Type B pancreatic cell (in vitro differentiated cells): ENCODE measurements around the gene DAD1. TPM values are rescaled to one million over a fixed set of nuclear protein-coding genes. Genes with fewer than 3 reads are reported as not detected.
A peak's percentile ranks its signal among the peaks of the same experiment; 100 is the strongest.

ENCODE experiments used
- DNase-seq: peaks from one replicate; pipeline ENCODE4 v3.0.0; 2021; ENCODE audit warnings: mixed read lengths; ENCODE audit not compliant: unreplicated experiment; ENCODE audit errors: extremely low spot score
- H3K27ac Mint-ChIP-seq: 2 replicates; pipeline ENCODE4 v1.8.0; 2021; ENCODE audit warnings: mild to moderate bottlenecking, mixed read lengths
- H3K27me3 Mint-ChIP-seq: 2 replicates; pipeline ENCODE4 v1.8.0; 2021; ENCODE audit warnings: mixed read lengths
- H3K36me3 Mint-ChIP-seq: 2 replicates; pipeline ENCODE4 v1.8.0; 2021; ENCODE audit warnings: mixed read lengths
- H3K4me1 Mint-ChIP-seq: one replicate; pipeline ENCODE4 v1.8.0; 2021; ENCODE audit warnings: mixed read lengths; ENCODE audit not compliant: unreplicated experiment
- H3K4me3 Mint-ChIP-seq: 2 replicates; pipeline ENCODE4 v1.8.0; 2021; ENCODE audit warnings: mild to moderate bottlenecking, mixed read lengths
- H3K9me3 Mint-ChIP-seq: 2 replicates; pipeline ENCODE4 v1.8.0; 2021; ENCODE audit warnings: mixed read lengths
- CTCF ChIP-seq: fragments of 200-600 bp; sonication (generic); conservative IDR thresholded peaks from 2 replicates; pipeline ENCODE4 v1.5.0; 2021; ENCODE audit warnings: antibody characterized with exemption, mild to moderate bottlenecking
- total RNA-seq: library from RNA; stranded (reverse); gene quantifications from 2 replicates; pipeline ENCODE4 v1.2.1, GENCODE V29; 2021; ENCODE audit warnings: low replicate concordance

The DAD1 gene
- total RNA-seq, 1 donor from 2014 or later, result 191 TPM

- Mint-ChIP-seq H3K9me3 (no peaks in the 10 kb centered on the region), H3K4me3 (peak overlapping the region; percentile 40), H3K27me3 (no peaks in the 10 kb centered on the region), H3K4me1 (peaks cover 15% of the 10 kb centered on the region), H3K36me3 (peaks cover 22% of the 10 kb centered on the region), H3K27ac (peak overlapping the region; percentile 98)
- no peak for DNase-seq
- no peak for TF ChIP-seq CTCF
Observed at GRCh38 chr14:22613736-22614239, 24.8 kb upstream of the DAD1 start.

- Mint-ChIP-seq H3K27ac (peak overlapping the region; percentile 98), H3K4me3 (peak overlapping the region; percentile 75), H3K9me3 (no peaks in the 10 kb centered on the region), H3K36me3 (peaks cover 22% of the 10 kb centered on the region), H3K27me3 (no peaks in the 10 kb centered on the region), H3K4me1 (peaks cover 15% of the 10 kb centered on the region)
- peak; percentile 34 for TF ChIP-seq CTCF
- DNase-seq, result no peak
Observed at GRCh38 chr14:22613106-22613695, 24.2 kb upstream of the DAD1 start.

GRCh38 chr14:22610931-22611330, 21.9 kb upstream of the DAD1 start:
- H3K4me1 Mint-ChIP-seq, result peaks cover 15% of the 10 kb centered on the region
- no peaks in the 10 kb centered on the region for H3K9me3 Mint-ChIP-seq
- H3K4me3 Mint-ChIP-seq, result no peak overlapping the region
- H3K27ac Mint-ChIP-seq, result peak overlapping the region; percentile 39
- TF ChIP-seq CTCF, result no peak
- peaks cover 32% of the 10 kb centered on the region for H3K36me3 Mint-ChIP-seq
- no peak for DNase-seq
- no peaks in the 10 kb centered on the region for H3K27me3 Mint-ChIP-seq

GRCh38 chr14:22607291-22607690, 18.3 kb upstream of the DAD1 start:
- peaks cover 46% of the 10 kb centered on the region for H3K36me3 Mint-ChIP-seq
- no peak for DNase-seq
- H3K27ac Mint-ChIP-seq, result no peak overlapping the region
- H3K4me1 Mint-ChIP-seq, result peaks cover 9% of the 10 kb centered on the region
- H3K4me3 Mint-ChIP-seq, result no peak overlapping the region
- H3K9me3 Mint-ChIP-seq, result no peaks in the 10 kb centered on the region
- H3K27me3 Mint-ChIP-seq, result no peaks in the 10 kb centered on the region
- no peak for TF ChIP-seq CTCF

GRCh38 chr14:22606380-22606779, 17.4 kb upstream of the DAD1 start:
- Mint-ChIP-seq H3K27ac (no peak overlapping the region), H3K4me3 (no peak overlapping the region), H3K27me3 (no peaks in the 10 kb centered on the region), H3K4me1 (peaks cover 13% of the 10 kb centered on the region), H3K9me3 (no peaks in the 10 kb centered on the region), H3K36me3 (peaks cover 52% of the 10 kb centered on the region)
- TF ChIP-seq CTCF, result no peak
- no peak for DNase-seq
